Transverse colon (tissue), 4 donors: ENCODE results near the gene IKBKG. TPM values are rescaled to one million over a fixed set of nuclear protein-coding genes. Genes with fewer than 3 reads are reported as not detected.
A peak's percentile ranks its signal among the peaks of the same experiment; 100 is the strongest.

Source experiments
- DNase-seq: peaks from one replicate; pipeline ENCODE4 v3.0.0-alpha.2; 2019
- H3K27ac ChIP-seq, 4 donors: fragments of 200-600 bp; sonication (generic); 2 replicates each; pipeline ENCODE4 v1.5.1; 2016 to 2018; ENCODE audit warnings: inconsistent platforms in 4 of 4
- H3K27me3 ChIP-seq: fragments of 200-600 bp; sonication (generic); 2 replicates; pipeline ENCODE4 v1.5.1; 2017; ENCODE audit warnings: inconsistent platforms
- H3K36me3 ChIP-seq, 4 donors: fragments of 200-600 bp; sonication (generic); 2 replicates each; pipeline ENCODE4 v1.5.1; 2017 to 2019; ENCODE audit warnings: inconsistent platforms in 4 of 4
- H3K4me1 ChIP-seq, 4 donors: fragments of 200-600 bp; sonication (generic); 2 replicates each; pipeline ENCODE4 v1.5.1; 2017 to 2020; ENCODE audit warnings: inconsistent platforms in 4 of 4
- H3K4me3 ChIP-seq, 4 donors: fragments of 200-600 bp; sonication (generic); 1 replicate in 1 of 4; 2 replicates in 3 of 4; pipeline versions ENCODE4 v1.5.1 to v1.6.1; 2017 to 2019; ENCODE audit warnings: inconsistent platforms in 4 of 4
- H3K9me3 ChIP-seq, 2 donors: fragments of 200-600 bp; sonication (generic); 2 replicates each; pipeline ENCODE4 v1.5.1; 2017 to 2019; ENCODE audit warnings: inconsistent platforms in 2 of 2
- CTCF ChIP-seq, 5 experiments: fragments of 200-600 bp in 3 of 5; fragments of 450-650 bp in 2 of 5; sonication (generic) in 3 of 5; IDR thresholded peaks; 1 replicate in 2 of 5; 2 replicates in 3 of 5; pipeline ENCODE4 v1.5.1; 2016 to 2017; ENCODE audit warnings: antibody characterized with exemption in 5 of 5, inconsistent platforms in 3 of 5, mild to moderate bottlenecking in 2 of 5, moderate library complexity in 1 of 5
- EP300 ChIP-seq: sonication (generic); formaldehyde crosslinking; IDR thresholded peaks from one replicate; pipeline ENCODE4 v1.6.1; 2017; ENCODE audit warnings: antibody characterized with exemption, low read depth
- POLR2A ChIP-seq: fragments of 450-650 bp; IDR thresholded peaks from one replicate; pipeline ENCODE4 v1.6.1; 2016; ENCODE audit warnings: antibody characterized with exemption, mild to moderate bottlenecking, moderate library complexity
- POLR2AphosphoS5 ChIP-seq, 3 donors: sonication (generic); formaldehyde crosslinking; IDR thresholded peaks; one replicate each; pipeline ENCODE4 v1.6.1; 2016; ENCODE audit warnings: antibody characterized with exemption in 3 of 3
- WGBS, 2 donors: methylation state at CpG; one replicate each; pipeline ENCODE4 v1.1.5; 2018; ENCODE audit warnings: low coverage in 1 of 2; 5-methylcytosine and 5-hydroxymethylcytosine counted together
- in situ Hi-C, 4 donors: fragments of 200-750 bp; cut with MboI; loops; one replicate each; pipeline versions ENCODE4 v1.15.0 to v1.15.1; 2017; ENCODE audit warnings: low sequenced_read_pairs in 3 of 4, low pct_ligation_motif_present in 1 of 4, low pct_unique_long_range_greater_than_20kb in 1 of 4
- intact Hi-C: fragments of 100-400 bp; cut with DNase I; formaldehyde crosslinking; loops from one replicate; pipeline ENCODE4 v1.15.1; 2023; ENCODE audit warnings: low total_unique reads
- total RNA-seq, 4 donors: library from RNA; depleted of rRNA; stranded (reverse); fragments of >200 nt; gene quantifications; one replicate each; pipeline ENCODE4 v1.1.0, GENCODE V29; 2016

IKBKG gene
- total RNA-seq, 4 donors from 2014 or later, result 12.2 to 61.1 (median 25.1) TPM

GRCh38 chrX:154541896-154542722 is 5.3 kb upstream of the IKBKG start:
- Histone ChIP-seq H3K27ac (peak overlapping the region; percentile 39 to 69 (median 64)), H3K9me3 (no peaks in the 10 kb centered on the region), H3K4me3 (no peak overlapping the region), H3K4me1 (peaks cover 0 to 14% (median 4%) of the 10 kb centered on the region in 4 donors), H3K27me3 (no peaks in the 10 kb centered on the region), H3K36me3 (no peaks in the 10 kb centered on the region)
- in situ Hi-C loops (loop anchor here in 3 of 4 donors (25.0 kb wide), 3 partner anchors 130 to 1580 kb away; partner anchors contain the start of genes DNASE1L1 (in 3 of the 3), TAFAZZIN (in 3 of the 3), HCFC1 (in 1 of the 3) and TMEM187 (in 1 of the 3)), intact Hi-C loops (no loop called here)
- 62% methylated on average over 12 of the region's 12 CpGs; no CpG with 5 or more reads in 1 of the 2 donors for WGBS, 2 donors
- peak; percentile 49 for DNase-seq
- TF ChIP-seq POLR2A, result no peak
- TF ChIP-seq POLR2AphosphoS5 (IDR thresholded peaks at IDR 0.05), result no peak
- TF ChIP-seq EP300, result no peak
- TF ChIP-seq CTCF (IDR thresholded peaks at IDR 0.05), result no peak

GRCh38 chrX:154542723-154543424 is 4.5 kb upstream of the IKBKG start:
- DNase-seq, result no peak
- in situ Hi-C loops (loop anchor here in 3 of 4 donors (25.0 kb wide), 3 partner anchors 131 to 1581 kb away; partner anchors contain the start of genes DNASE1L1 (in 3 of the 3), TAFAZZIN (in 3 of the 3), HCFC1 (in 1 of the 3) and TMEM187 (in 1 of the 3)), intact Hi-C loops (no loop called here)
- Histone ChIP-seq H3K4me3 (no peak overlapping the region), H3K27me3 (no peaks in the 10 kb centered on the region), H3K4me1 (peaks cover 0 to 14% (median 4%) of the 10 kb centered on the region in 4 donors), H3K36me3 (no peaks in the 10 kb centered on the region), H3K27ac (peak overlapping the region; percentile 39 to 69 (median 64)), H3K9me3 (no peaks in the 10 kb centered on the region)
- WGBS, 2 donors, result 68 to 100% methylated on average over 2 to 20 of the region's 20 CpGs
- TF ChIP-seq POLR2A, result no peak
- TF ChIP-seq EP300, result no peak
- TF ChIP-seq CTCF (IDR thresholded peaks at IDR 0.05), result no peak
- TF ChIP-seq POLR2AphosphoS5 (IDR thresholded peaks at IDR 0.05), result no peak

- Histone ChIP-seq H3K4me3 (peak overlapping the region in 2 of 4 donors; percentile 65 to 73), H3K27ac (no peak overlapping the region)
- DNase-seq, result no peak
Measured at GRCh38 chrX:154545673-154546274, 1.6 kb upstream of the IKBKG start.

More at GRCh38 chrX:154545673-154546274, 1.6 kb upstream of the IKBKG start:
- 94% methylated on average over 17 of the region's 17 CpGs; no CpG with 5 or more reads in 1 of the 2 donors for WGBS, 2 donors
- in situ Hi-C loops, result loop anchor here in 3 of 4 donors (25.0 kb wide), 3 partner anchors 133 to 1583 kb away; partner anchors contain the start of genes DNASE1L1 (in 3 of the 3), TAFAZZIN (in 3 of the 3), HCFC1 (in 1 of the 3) and TMEM187 (in 1 of the 3)
- intact Hi-C loops, result no loop called here
- Histone ChIP-seq H3K9me3 (no peaks in the 10 kb centered on the region), H3K27me3 (no peaks in the 10 kb centered on the region), H3K4me1 (peaks cover 0 to 34% (median 7%) of the 10 kb centered on the region in 4 donors), H3K36me3 (no peaks in the 10 kb centered on the region)
- TF ChIP-seq CTCF (IDR thresholded peaks at IDR 0.05), result no peak
- no peak for TF ChIP-seq POLR2A
- no peak for TF ChIP-seq POLR2AphosphoS5 (IDR thresholded peaks at IDR 0.05)
- TF ChIP-seq EP300, result no peak
